HepG2 (cell line): ENCODE data around the gene NEK9. TPM values are rescaled to one million over a fixed set of nuclear protein-coding genes. Genes with fewer than 3 reads are reported as not detected.

Experiments
- ARID5B ChIP-seq: IDR thresholded peaks from 2 replicates; pipeline ENCODE4 v1.4.0; 2020; ENCODE audit warnings: mild to moderate bottlenecking, missing genetic modification reagents
- ATF3 ChIP-seq: sonication (generic); formaldehyde crosslinking; IDR thresholded peaks from 2 replicates; pipeline ENCODE4 v1.4.0; 2020; ENCODE audit warnings: missing genetic modification reagents
- CREB1 ChIP-seq, 2 experiments: fragments of 450-650 bp in 1 of 2; IDR thresholded peaks; 2 replicates each; pipeline ENCODE4 v1.6.1; 2016 to 2017; ENCODE audit warnings: control low read depth in 1 of 2, mild to moderate bottlenecking in 1 of 2, missing compliant biosample characterization in 1 of 2, missing genetic modification characterization in 1 of 2
- CSRNP2 ChIP-seq: sonication (generic); formaldehyde crosslinking; conservative IDR thresholded peaks from 2 replicates; pipeline ENCODE4 v1.8.0; 2022; ENCODE audit warnings: low read depth, missing genetic modification reagents
- DNMT3B ChIP-seq: conservative IDR thresholded peaks from 2 replicates; pipeline ENCODE4 v1.6.1; 2016; ENCODE audit warnings: missing biosample characterization, control low read depth
- MXD1 ChIP-seq: sonication (generic); formaldehyde crosslinking; IDR thresholded peaks from 2 replicates; pipeline ENCODE4 v1.4.0; 2020; ENCODE audit warnings: mild to moderate bottlenecking, missing genetic modification reagents
- MYPOP ChIP-seq: sonication (generic); formaldehyde crosslinking; IDR thresholded peaks from 2 replicates; pipeline ENCODE4 v1.8.1; 2023; ENCODE audit warnings: mild to moderate bottlenecking, moderate library complexity, missing genetic modification reagents
- MZF1 ChIP-seq: sonication (generic); formaldehyde crosslinking; IDR thresholded peaks from 2 replicates; pipeline ENCODE4 v1.8.1; 2023; ENCODE audit warnings: mild to moderate bottlenecking, missing genetic modification reagents, borderline replicate concordance
- NCOA2 ChIP-seq: sonication (generic); formaldehyde crosslinking; IDR thresholded peaks from 2 replicates; pipeline ENCODE4 v1.8.0; 2022; ENCODE audit warnings: inconsistent platforms
- RCOR2 ChIP-seq: IDR thresholded peaks from 2 replicates; pipeline ENCODE4 v1.6.1; 2016; ENCODE audit warnings: missing biosample characterization, missing genetic modification reagents
- SNAPC4 ChIP-seq: sonication (generic); formaldehyde crosslinking; IDR thresholded peaks from 2 replicates; pipeline ENCODE4 v1.4.0; 2020; ENCODE audit warnings: mild to moderate bottlenecking, missing genetic modification reagents
- ZFY ChIP-seq: sonication (generic); formaldehyde crosslinking; IDR thresholded peaks from 2 replicates; pipeline ENCODE4 v1.4.0; 2020; ENCODE audit warnings: missing genetic modification reagents
- ZNF256 ChIP-seq: sonication (generic); formaldehyde crosslinking; conservative IDR thresholded peaks from 2 replicates; pipeline ENCODE4 v1.4.0; 2020; ENCODE audit warnings: missing genetic modification reagents
- ZNF317 ChIP-seq: sonication (generic); formaldehyde crosslinking; IDR thresholded peaks from 2 replicates; pipeline ENCODE4 v1.5.0; 2020; ENCODE audit warnings: mild to moderate bottlenecking, missing genetic modification reagents
- ZNF354B ChIP-seq: sonication (generic); formaldehyde crosslinking; IDR thresholded peaks from 2 replicates; pipeline ENCODE4 v1.8.0; 2022; ENCODE audit warnings: mild to moderate bottlenecking, missing genetic modification reagents
- ZNF564 ChIP-seq: sonication (generic); formaldehyde crosslinking; IDR thresholded peaks from 2 replicates; pipeline ENCODE4 v1.8.1; 2023; ENCODE audit warnings: mild to moderate bottlenecking, missing genetic modification reagents
- ZNF724P ChIP-seq: sonication (generic); formaldehyde crosslinking; IDR thresholded peaks from 2 replicates; pipeline ENCODE4 v1.8.0; 2022; ENCODE audit warnings: missing genetic modification reagents, borderline replicate concordance
- polyA plus RNA-seq, 8 experiments: library from polyadenylated mRNA; depleted of rRNA in 3 of 8; stranded (reverse) in 7 of 8; unstranded in 1 of 8; fragments of >200 nt; fragmentation: Illumina TruSeq in 4 of 8; extraction: Trizol in 4 of 8; gene quantifications; 2 replicates each; pipeline versions ENCODE4 v1.2.1 to v1.2.3, GENCODE V29; 2011 to 2016; ENCODE audit warnings: low read depth in 4 of 8, missing spikeins in 1 of 8, mixed read lengths in 1 of 8; ENCODE audit not compliant: insufficient read depth in 1 of 8
- total RNA-seq, 5 experiments: library from RNA; depleted of rRNA; stranded (reverse); fragments of >200 nt; fragmentation: Illumina TruSeq; extraction: Trizol; gene quantifications; 2 replicates each; pipeline ENCODE4 v1.2.3, GENCODE V29; 2016; ENCODE audit warnings: low read depth in 1 of 5

NEK9 gene
- total and polyA plus RNA-seq, 2 of the 13 experiments (the other 11 are each of a cell fraction or from before 2014, with no cell fraction given): 16.5 to 27.3 TPM

- TF ChIP-seq SNAPC4 (CRISPR knock-in tag) (no peak), ZNF317 (CRISPR knock-in tag) (no peak), ZNF354B (CRISPR knock-in tag) (no peak), CSRNP2 (CRISPR knock-in tag) (no peak), ZFY (no peak), MYPOP (CRISPR knock-in tag) (no peak), ATF3 (CRISPR knock-in tag) (no peak), ZNF256 (no peak), RCOR2 (CRISPR knock-in tag) (no peak), ZNF564 (no peak), ARID5B (CRISPR knock-in tag) (peak; percentile 27; the same call in 1 of the 2 replicates), DNMT3B (CRISPR knock-in tag) (no peak), ZNF724P (CRISPR knock-in tag) (no peak), CREB1 (IDR thresholded peaks at IDR 0.05) (no peak), CREB1 (CRISPR knock-in tag; IDR thresholded peaks at IDR 0.05) (no peak), MZF1 (CRISPR knock-in tag) (no peak), NCOA2 (CRISPR knock-in tag) (0 out of 2 replicates have a peak, but pooled peaks have one; percentile 31), MXD1 (CRISPR knock-in tag) (no peak)
Observed at GRCh38 chr14:75127903-75128595, 1.2 kb upstream of the NEK9 start (continued).
